Neural cell (in vitro differentiated cells): ENCODE data around the gene SH3GLB2. TPM values are rescaled to one million over a fixed set of nuclear protein-coding genes. Genes with fewer than 3 reads are reported as not detected.

Source experiments
- H2AFZ ChIP-seq: fragments of 200-600, 300-800 bp; sonication (generic), shearing (Covaris generic); 2 replicates; pipeline ENCODE4 v1.6.0; 2014; ENCODE audit warnings: low read depth, mild to moderate bottlenecking, antibody characterized with exemption, low read length, moderate library complexity
- H3F3A ChIP-seq: fragments of 200-600 bp; shearing (Covaris generic); 2 replicates; pipeline ENCODE4 v1.6.1; 2016; ENCODE audit warnings: mild to moderate bottlenecking, moderate library complexity, mixed read lengths, antibody characterized with exemption, low read length; ENCODE audit not compliant: insufficient read depth, poor library complexity, severe bottlenecking
- H3K27ac ChIP-seq: fragments of 200-600, 300-800 bp; sonication (generic), shearing (Covaris generic); 2 replicates; pipeline ENCODE4 v1.5.1; 2014; ENCODE audit warnings: mild to moderate bottlenecking, low read length, moderate library complexity
- H3K27me3 ChIP-seq: fragments of 300-800, 200-600 bp; sonication (generic), shearing (Covaris generic); 2 replicates; pipeline ENCODE4 v1.6.0; 2014; ENCODE audit warnings: mild to moderate bottlenecking, low read depth, low read length, moderate library complexity; ENCODE audit not compliant: insufficient read depth
- H3K36me3 ChIP-seq: fragments of 300-800, 200-600 bp; sonication (generic), shearing (Covaris generic); 2 replicates; pipeline ENCODE4 v1.5.1; 2014; ENCODE audit warnings: mild to moderate bottlenecking, antibody characterized with exemption, low read length, moderate library complexity; ENCODE audit not compliant: insufficient read depth
- H3K4me2 ChIP-seq: fragments of 300-800, 200-600 bp; sonication (generic), shearing (Covaris generic); 2 replicates; pipeline ENCODE4 v1.6.0; 2014; ENCODE audit warnings: mild to moderate bottlenecking, low read length
- H3K4me3 ChIP-seq: fragments of 300-800, 200-600 bp; sonication (generic), shearing (Covaris generic); 2 replicates; pipeline ENCODE4 v1.5.1; 2014; ENCODE audit warnings: mild to moderate bottlenecking, low read length, moderate library complexity
- H3K79me2 ChIP-seq: fragments of 200-600 bp; shearing (Covaris generic); replicated peaks from 2 replicates; pipeline ENCODE4 v1.6.0; 2014; ENCODE audit warnings: mild to moderate bottlenecking, low read length, moderate library complexity; ENCODE audit not compliant: insufficient read depth
- H3K9ac ChIP-seq: fragments of 300-800, 200-600 bp; sonication (generic), shearing (Covaris generic); 2 replicates; pipeline ENCODE4 v1.6.1; 2016; ENCODE audit warnings: mild to moderate bottlenecking, low read length, mixed read lengths
- H3K9me2 ChIP-seq: fragments of 200-600 bp; shearing (Covaris generic); 2 replicates; pipeline ENCODE4 v1.6.1; 2016; ENCODE audit warnings: mild to moderate bottlenecking, low read length, mixed read lengths; ENCODE audit not compliant: insufficient read depth
- H3K9me3 ChIP-seq: fragments of 200-600, 300-800 bp; sonication (generic), shearing (Covaris generic); 2 replicates; pipeline ENCODE4 v1.6.1; 2016; ENCODE audit warnings: mild to moderate bottlenecking, mixed run types, low read length, moderate library complexity, mixed read lengths
- H4K20me1 ChIP-seq: fragments of 200-600 bp; shearing (Covaris generic); 2 replicates; pipeline ENCODE4 v1.6.1; 2016; ENCODE audit warnings: mild to moderate bottlenecking, mixed run types; ENCODE audit not compliant: insufficient read depth
- EP300 ChIP-seq: fragments of 450-650 bp; conservative IDR thresholded peaks from 2 replicates; pipeline ENCODE4 v1.6.1; 2014; ENCODE audit warnings: antibody characterized with exemption, mild to moderate bottlenecking, moderate library complexity; ENCODE audit not compliant: poor library complexity, severe bottlenecking
- EZH2 ChIP-seq: fragments of 200-600, 300-800 bp; shearing (Covaris generic), sonication (generic); IDR thresholded peaks from 2 replicates; pipeline ENCODE4 v1.6.1; 2014; ENCODE audit warnings: antibody characterized with exemption, low read length, borderline replicate concordance, mild to moderate bottlenecking; ENCODE audit not compliant: insufficient read depth, poor library complexity, severe bottlenecking
- MXI1 ChIP-seq: fragments of 450-650 bp; conservative IDR thresholded peaks from 2 replicates; pipeline ENCODE4 v1.6.1; 2014; ENCODE audit warnings: antibody characterized with exemption, mild to moderate bottlenecking; ENCODE audit not compliant: poor library complexity, severe bottlenecking
- POLR2AphosphoS5 ChIP-seq: IDR thresholded peaks from 2 replicates; pipeline ENCODE4 v1.6.1; 2012
- RAD21 ChIP-seq: fragments of 450-650 bp; conservative IDR thresholded peaks from 2 replicates; pipeline ENCODE4 v1.6.1; 2014; ENCODE audit warnings: antibody characterized with exemption, mild to moderate bottlenecking, moderate library complexity
- SMC3 ChIP-seq: fragments of 450-650 bp; conservative IDR thresholded peaks from 2 replicates; pipeline ENCODE4 v1.6.1; 2014; ENCODE audit warnings: antibody characterized with exemption, mild to moderate bottlenecking, moderate library complexity; ENCODE audit not compliant: poor library complexity
- TAF1 ChIP-seq: IDR thresholded peaks from 2 replicates; pipeline ENCODE4 v1.6.1; 2012; ENCODE audit warnings: low read depth
- polyA plus RNA-seq: library from polyadenylated mRNA; depleted of rRNA; stranded (reverse); fragments of >200 nt; gene quantifications from 2 replicates; pipeline ENCODE4 v1.2.3, GENCODE V29; 2014
- TF ChIP-seq, protein P1 (sequence below): fragments of 450-650 bp; IDR thresholded peaks from 2 replicates; pipeline ENCODE4 v1.5.1; 2014; ENCODE audit warnings: antibody characterized with exemption, mild to moderate bottlenecking, moderate library complexity; ENCODE audit not compliant: poor library complexity, severe bottlenecking
- TF ChIP-seq, protein P2 (sequence below): IDR thresholded peaks from 2 replicates; pipeline ENCODE4 v1.6.1; 2012; ENCODE audit warnings: borderline replicate concordance

SH3GLB2 gene
- polyA plus RNA-seq, 1 donor from 2014 or later, result 128 TPM

DNA sequence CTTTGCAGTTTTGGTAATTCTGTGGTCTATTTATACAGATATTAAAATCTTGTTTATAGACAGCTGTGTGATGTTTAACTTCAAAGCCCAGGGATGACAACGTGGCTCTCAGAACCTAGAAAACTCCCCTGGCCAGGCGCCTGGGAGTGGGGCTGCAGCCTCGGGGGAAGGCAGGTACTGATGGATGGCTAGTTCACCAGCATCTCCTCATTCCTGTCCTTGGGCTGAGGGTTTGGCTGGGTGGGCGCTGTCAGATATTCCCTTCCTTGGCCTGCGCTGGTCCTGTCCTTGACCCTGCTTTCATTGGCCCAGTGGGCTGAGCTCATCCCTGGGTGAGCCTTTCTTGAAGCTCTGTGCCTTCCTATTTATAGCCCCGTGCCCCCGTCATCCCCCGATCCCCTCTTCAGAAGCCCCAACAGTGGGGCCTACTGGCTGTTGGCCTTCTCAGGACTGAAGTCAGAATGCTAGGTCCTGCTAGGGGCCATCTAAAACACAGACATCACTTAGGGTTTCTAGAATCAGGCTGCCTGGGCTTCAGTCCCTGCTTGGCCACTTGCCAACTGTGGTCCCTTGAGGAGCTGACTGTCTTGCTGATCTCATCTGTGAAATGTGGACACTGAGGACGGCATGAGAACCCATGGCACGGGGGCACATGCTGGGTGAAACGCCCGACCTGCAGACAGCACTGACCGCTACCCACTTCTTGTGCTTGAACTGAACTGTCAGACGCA, 20.9 kb downstream of the SH3GLB2 start:
- Histone ChIP-seq H3K9me3 (no peaks in the 10 kb centered on the region), H3K27me3 (no peaks in the 10 kb centered on the region), H2AFZ (no peak overlapping the region), H3K79me2 (no peaks in the 10 kb centered on the region), H3F3A (no peaks in the 10 kb centered on the region), H3K36me3 (no peaks in the 10 kb centered on the region), H3K9ac (no peak overlapping the region), H3K27ac (no peak overlapping the region), H3K4me3 (no peak overlapping the region), H3K9me2 (no peaks in the 10 kb centered on the region), H3K4me2 (no peak overlapping the region), H4K20me1 (no peaks in the 10 kb centered on the region)
- TF ChIP-seq TAF1, result no peak
- TF ChIP-seq, protein P1, sequence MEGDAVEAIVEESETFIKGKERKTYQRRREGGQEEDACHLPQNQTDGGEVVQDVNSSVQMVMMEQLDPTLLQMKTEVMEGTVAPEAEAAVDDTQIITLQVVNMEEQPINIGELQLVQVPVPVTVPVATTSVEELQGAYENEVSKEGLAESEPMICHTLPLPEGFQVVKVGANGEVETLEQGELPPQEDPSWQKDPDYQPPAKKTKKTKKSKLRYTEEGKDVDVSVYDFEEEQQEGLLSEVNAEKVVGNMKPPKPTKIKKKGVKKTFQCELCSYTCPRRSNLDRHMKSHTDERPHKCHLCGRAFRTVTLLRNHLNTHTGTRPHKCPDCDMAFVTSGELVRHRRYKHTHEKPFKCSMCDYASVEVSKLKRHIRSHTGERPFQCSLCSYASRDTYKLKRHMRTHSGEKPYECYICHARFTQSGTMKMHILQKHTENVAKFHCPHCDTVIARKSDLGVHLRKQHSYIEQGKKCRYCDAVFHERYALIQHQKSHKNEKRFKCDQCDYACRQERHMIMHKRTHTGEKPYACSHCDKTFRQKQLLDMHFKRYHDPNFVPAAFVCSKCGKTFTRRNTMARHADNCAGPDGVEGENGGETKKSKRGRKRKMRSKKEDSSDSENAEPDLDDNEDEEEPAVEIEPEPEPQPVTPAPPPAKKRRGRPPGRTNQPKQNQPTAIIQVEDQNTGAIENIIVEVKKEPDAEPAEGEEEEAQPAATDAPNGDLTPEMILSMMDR, result peak; percentile 46

DNA sequence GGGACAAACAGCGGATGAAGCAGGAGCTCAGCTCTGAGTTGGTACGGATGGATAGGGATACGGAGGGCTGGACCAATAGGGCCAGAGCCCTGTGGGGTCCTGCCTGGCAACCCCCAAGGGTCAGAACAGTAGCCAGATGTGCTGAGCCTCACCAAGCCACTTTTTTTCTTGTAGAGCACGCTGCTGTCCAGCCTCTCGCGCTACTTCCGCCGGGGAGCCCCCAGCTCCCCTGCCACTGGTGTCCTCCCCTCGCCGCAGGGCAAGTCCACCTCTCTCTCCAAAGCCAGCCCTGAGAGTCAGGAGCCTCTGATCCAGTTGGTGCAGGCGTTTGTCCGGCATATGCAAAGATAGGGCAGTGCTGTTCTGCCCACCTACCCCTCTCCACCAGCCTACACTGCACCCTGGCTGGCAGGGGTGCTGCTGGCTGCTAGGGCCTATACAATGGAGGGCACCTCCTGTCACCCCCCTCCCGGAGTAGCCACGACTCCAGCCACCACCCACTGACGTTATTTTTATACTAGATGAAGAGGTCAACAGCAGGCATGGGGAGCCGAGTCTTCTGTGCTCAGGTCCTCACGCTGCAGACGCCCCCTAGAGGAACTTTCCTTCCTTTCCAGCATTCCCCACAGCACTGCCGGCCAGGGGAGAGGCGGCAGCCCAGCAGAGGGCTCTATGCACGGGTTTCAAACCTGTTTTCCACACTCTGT, 21.6 kb downstream of the SH3GLB2 start:
- H3F3A ChIP-seq, result no peaks in the 10 kb centered on the region
- H3K27me3 ChIP-seq, result no peaks in the 10 kb centered on the region
- no peaks in the 10 kb centered on the region for H4K20me1 ChIP-seq
- H3K4me2 ChIP-seq, result no peak overlapping the region
- H2AFZ ChIP-seq, result no peak overlapping the region
- no peaks in the 10 kb centered on the region for H3K36me3 ChIP-seq
- H3K9me2 ChIP-seq, result no peaks in the 10 kb centered on the region
- no peaks in the 10 kb centered on the region for H3K9me3 ChIP-seq
- TF ChIP-seq POLR2AphosphoS5 (no peak), SMC3 (peak; percentile 51), RAD21 (peak; percentile 33)
- TF ChIP-seq, protein P1, result peak; percentile 80
- H3K9ac ChIP-seq, result no peak overlapping the region
- no peak overlapping the region for H3K27ac ChIP-seq
- no peak overlapping the region for H3K4me3 ChIP-seq
- H3K79me2 ChIP-seq, result no peaks in the 10 kb centered on the region

DNA sequence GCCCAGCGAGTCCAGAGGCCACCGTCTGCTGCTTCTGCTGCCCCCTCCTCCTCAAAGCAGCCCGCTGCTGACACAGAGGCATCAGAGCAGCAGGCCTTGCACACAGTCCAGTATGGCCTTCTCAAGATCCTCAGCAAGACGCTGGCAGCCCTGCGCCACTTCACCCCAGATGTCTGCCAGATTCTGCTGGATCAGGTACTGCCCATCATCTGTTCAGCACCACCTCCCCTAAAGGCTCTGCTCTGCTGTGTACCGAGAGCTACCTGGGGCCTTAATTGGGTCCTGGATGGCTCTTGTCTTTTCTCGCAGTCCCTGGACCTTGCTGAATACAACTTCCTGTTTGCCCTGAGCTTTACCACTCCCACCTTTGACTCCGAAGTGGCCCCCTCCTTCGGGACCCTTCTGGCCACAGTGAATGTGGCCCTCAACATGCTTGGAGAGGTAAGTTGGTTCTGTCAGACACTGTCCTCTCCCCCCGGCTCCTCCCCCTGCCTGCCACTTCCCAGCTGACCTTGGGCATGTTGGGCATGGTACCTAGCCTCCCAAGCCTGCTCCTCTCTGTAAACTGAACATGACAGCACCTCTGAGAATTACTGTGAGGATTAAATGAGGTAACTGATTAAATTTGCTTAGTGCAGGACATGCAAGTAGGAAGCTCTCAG, 22.7 kb downstream of the SH3GLB2 start:
- H3K9me2 ChIP-seq, result no peaks in the 10 kb centered on the region
- no peak overlapping the region for H3K27ac ChIP-seq
- no peak overlapping the region for H3K4me3 ChIP-seq
- TF ChIP-seq, protein P2, sequence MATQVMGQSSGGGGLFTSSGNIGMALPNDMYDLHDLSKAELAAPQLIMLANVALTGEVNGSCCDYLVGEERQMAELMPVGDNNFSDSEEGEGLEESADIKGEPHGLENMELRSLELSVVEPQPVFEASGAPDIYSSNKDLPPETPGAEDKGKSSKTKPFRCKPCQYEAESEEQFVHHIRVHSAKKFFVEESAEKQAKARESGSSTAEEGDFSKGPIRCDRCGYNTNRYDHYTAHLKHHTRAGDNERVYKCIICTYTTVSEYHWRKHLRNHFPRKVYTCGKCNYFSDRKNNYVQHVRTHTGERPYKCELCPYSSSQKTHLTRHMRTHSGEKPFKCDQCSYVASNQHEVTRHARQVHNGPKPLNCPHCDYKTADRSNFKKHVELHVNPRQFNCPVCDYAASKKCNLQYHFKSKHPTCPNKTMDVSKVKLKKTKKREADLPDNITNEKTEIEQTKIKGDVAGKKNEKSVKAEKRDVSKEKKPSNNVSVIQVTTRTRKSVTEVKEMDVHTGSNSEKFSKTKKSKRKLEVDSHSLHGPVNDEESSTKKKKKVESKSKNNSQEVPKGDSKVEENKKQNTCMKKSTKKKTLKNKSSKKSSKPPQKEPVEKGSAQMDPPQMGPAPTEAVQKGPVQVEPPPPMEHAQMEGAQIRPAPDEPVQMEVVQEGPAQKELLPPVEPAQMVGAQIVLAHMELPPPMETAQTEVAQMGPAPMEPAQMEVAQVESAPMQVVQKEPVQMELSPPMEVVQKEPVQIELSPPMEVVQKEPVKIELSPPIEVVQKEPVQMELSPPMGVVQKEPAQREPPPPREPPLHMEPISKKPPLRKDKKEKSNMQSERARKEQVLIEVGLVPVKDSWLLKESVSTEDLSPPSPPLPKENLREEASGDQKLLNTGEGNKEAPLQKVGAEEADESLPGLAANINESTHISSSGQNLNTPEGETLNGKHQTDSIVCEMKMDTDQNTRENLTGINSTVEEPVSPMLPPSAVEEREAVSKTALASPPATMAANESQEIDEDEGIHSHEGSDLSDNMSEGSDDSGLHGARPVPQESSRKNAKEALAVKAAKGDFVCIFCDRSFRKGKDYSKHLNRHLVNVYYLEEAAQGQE, result no peak
- TF ChIP-seq EZH2, result no peak
- no peak for TF ChIP-seq MXI1
- TF ChIP-seq RAD21, result no peak
- TF ChIP-seq EP300, result no peak
- TF ChIP-seq SMC3, result no peak
- TF ChIP-seq, protein P1, result no peak
- TF ChIP-seq POLR2AphosphoS5, result no peak
- H2AFZ ChIP-seq, result no peak overlapping the region
- no peaks in the 10 kb centered on the region for H3K27me3 ChIP-seq
- H3K79me2 ChIP-seq, result no peaks in the 10 kb centered on the region
- no peak overlapping the region for H3K9ac ChIP-seq
- H3K9me3 ChIP-seq, result no peaks in the 10 kb centered on the region
- H4K20me1 ChIP-seq, result no peaks in the 10 kb centered on the region
- H3K4me2 ChIP-seq, result no peak overlapping the region
- H3F3A ChIP-seq, result no peaks in the 10 kb centered on the region
- no peaks in the 10 kb centered on the region for H3K36me3 ChIP-seq
